Panc1 (cell line): ENCODE results near the gene BACE2. TPM values are rescaled to one million over a fixed set of nuclear protein-coding genes. Genes with fewer than 3 reads are reported as not detected.

ENCODE experiments used
- ATAC-seq: fragments of 200-7000 bp; cut with Tn5 transposase; 2 replicates; pipeline ENCODE4 v1.9.1; 2020; ENCODE audit warnings: mild to moderate bottlenecking, moderate library complexity
- BruUV-seq: library from RNA; stranded (reverse); fragments of 400-500 nt; replicated peaks from 2 replicates; lab custom pipeline; 2021; lab: Mats Ljungman, UMichigan
- CTCF ChIA-PET: fragments of 300-600 bp; sonication (Branson Sonifier 250); formaldehyde crosslinking; loops from one replicate; lab custom pipeline; 2022; ENCODE audit warnings: antibody characterized with exemption; lab: Charles Lee
- POLR2A ChIA-PET: fragments of 300-600 bp; sonication (Branson Sonifier 250); formaldehyde crosslinking; loops from one replicate; lab custom pipeline; 2022; ENCODE audit warnings: antibody characterized with exemption; lab: Charles Lee
- DNase-seq: peaks from one replicate; pipeline ENCODE4 v3.0.0-alpha.2; 2010; ENCODE audit warnings: low read depth, low spot score
- H3K27ac ChIP-seq: 2 replicates; pipeline ENCODE4 v1.5.1; 2011; ENCODE audit warnings: mild to moderate bottlenecking, low read length, inconsistent platforms
- H3K27me3 ChIP-seq: fragments of 200-500 bp; sonication (Bioruptor generic); 2 replicates; pipeline ENCODE4 v1.6.0; 2014; ENCODE audit warnings: low read length, inconsistent platforms; ENCODE audit not compliant: control insufficient read depth, insufficient read depth
- H3K36me3 ChIP-seq: fragments of 200-500 bp; sonication (Bioruptor generic); 2 replicates; pipeline ENCODE4 v1.5.1; 2014; ENCODE audit warnings: inconsistent platforms, mild to moderate bottlenecking, low read length, moderate library complexity; ENCODE audit not compliant: control insufficient read depth, insufficient read depth
- H3K4me1 ChIP-seq: 2 replicates; pipeline ENCODE4 v1.5.1; 2011; ENCODE audit warnings: inconsistent platforms, mild to moderate bottlenecking, low read length, moderate library complexity; ENCODE audit not compliant: control insufficient read depth, insufficient read depth
- H3K4me3 ChIP-seq, 2 experiments: 2 replicates each; pipeline ENCODE4 v1.5.1; 2011 to 2012; ENCODE audit warnings: low read depth in 2 of 2, low read length in 2 of 2, mild to moderate bottlenecking in 2 of 2, inconsistent platforms in 1 of 2, moderate library complexity in 1 of 2
- H3K9me3 ChIP-seq: fragments of 200-500 bp; sonication (Bioruptor generic); 2 replicates; pipeline ENCODE4 v1.5.1; 2014; ENCODE audit warnings: low read depth, mild to moderate bottlenecking, inconsistent platforms, low read length, moderate library complexity; ENCODE audit not compliant: control insufficient read depth, insufficient read depth
- CTCF ChIP-seq: fragments of 450-650 bp; IDR thresholded peaks from 2 replicates; pipeline ENCODE4 v1.5.1; 2017; ENCODE audit warnings: mild to moderate bottlenecking
- POLR2AphosphoS5 ChIP-seq: IDR thresholded peaks from 2 replicates; pipeline ENCODE4 v1.6.1; 2012; ENCODE audit warnings: mild to moderate bottlenecking, low read depth, low read length, moderate library complexity
- REST ChIP-seq, 2 experiments: IDR thresholded peaks; 2 replicates each; pipeline ENCODE4 v1.6.1; 2011 to 2012; ENCODE audit warnings: low read depth in 2 of 2, control low read depth in 1 of 2, low read length in 1 of 2, mild to moderate bottlenecking in 1 of 2, moderate library complexity in 1 of 2; ENCODE audit not compliant: insufficient read depth in 1 of 2
- SIN3A ChIP-seq: IDR thresholded peaks from 2 replicates; pipeline ENCODE4 v1.6.1; 2012; ENCODE audit warnings: low read depth, mild to moderate bottlenecking, low read length, moderate library complexity, borderline replicate concordance; ENCODE audit not compliant: insufficient read depth
- TCF7L2 ChIP-seq: IDR thresholded peaks from 2 replicates; pipeline ENCODE4 v1.6.1; 2011; ENCODE audit warnings: mild to moderate bottlenecking, low read depth, low read length, inconsistent platforms
- in situ Hi-C: cut with HindIII; loops from 2 replicates; pipeline ENCODE4 v1.10.0; 2016; ENCODE audit warnings: low sequenced_read_pairs, low pct_unique_long_range_greater_than_20kb
- intact Hi-C: fragments of 100-400 bp; cut with micrococcal nuclease; formaldehyde crosslinking; loops from one replicate; pipeline ENCODE4 v1.10.0; 2022; ENCODE audit not compliant: unreplicated experiment
- total RNA-seq: library from RNA; stranded (reverse); gene quantifications from one replicate; pipeline ENCODE4 v1.2.1, GENCODE V29; 2021; ENCODE audit not compliant: unreplicated experiment

BACE2 gene
- total RNA-seq, 1 experiment from 2014 or later = 16.3 TPM

GRCh38 chr21:41240040-41240439 is 72.1 kb downstream of the BACE2 start:
- no peaks in the 10 kb centered on the region for H3K27me3 ChIP-seq
- intact Hi-C loops (no loop called here), in situ Hi-C loops (no loop called here)
- BruUV-seq = no TSS peak
- DNase-seq (no peak), ATAC-seq (no peak)
- no peaks in the 10 kb centered on the region for H3K36me3 ChIP-seq
- ChIA-PET CTCF (no interaction called here), POLR2A (no interaction called here)
- H3K4me1 ChIP-seq = no peaks in the 10 kb centered on the region
- H3K27ac ChIP-seq = no peak overlapping the region
- no peak overlapping the region for H3K4me3 ChIP-seq
- no peaks in the 10 kb centered on the region for H3K9me3 ChIP-seq
- TF ChIP-seq REST (IDR thresholded peaks at IDR 0.05; ENCODE audit: insufficient read depth in 1 of 2, low read depth in 2 of 2, low read length in 1 of 2) = no peak
- no peak for TF ChIP-seq POLR2AphosphoS5
- no peak for TF ChIP-seq SIN3A
- TF ChIP-seq CTCF = no peak
- TF ChIP-seq TCF7L2 = no peak

GRCh38 chr21:41241341-41241740 is 73.4 kb downstream of the BACE2 start:
- ChIA-PET POLR2A (no interaction called here), CTCF (no interaction called here)
- no peak for DNase-seq
- Histone ChIP-seq H3K27me3 (no peaks in the 10 kb centered on the region), H3K4me3 (no peak overlapping the region), H3K36me3 (no peaks in the 10 kb centered on the region), H3K4me1 (no peaks in the 10 kb centered on the region), H3K27ac (no peak overlapping the region), H3K9me3 (no peaks in the 10 kb centered on the region)
- BruUV-seq = no TSS peak
- no peak for ATAC-seq
- TF ChIP-seq CTCF = no peak
- TF ChIP-seq SIN3A = no peak
- TF ChIP-seq POLR2AphosphoS5 = no peak
- no peak for TF ChIP-seq TCF7L2
- no peak for TF ChIP-seq REST (IDR thresholded peaks at IDR 0.05; ENCODE audit: insufficient read depth in 1 of 2, low read depth in 2 of 2, low read length in 1 of 2)
- in situ Hi-C loops = no loop called here
- intact Hi-C loops = no loop called here
